Stimulated activated CD4-positive, alpha-beta T cell treated with anti-CD3 and anti-CD28 coated beads, TNF-alpha, amount 100 ng/mL, for 1 hour (primary cell): Measurements from ENCODE around the gene PTPRN2.

Experiments used
- DNase-seq, 3 donors: peaks; one replicate each; pipeline ENCODE4 v3.0.0-alpha.2; 2020; ENCODE audit warnings: low read depth in 3 of 3, low spot score in 1 of 3

The PTPRN2 gene

GRCh38 chr7:157972914-157973313 lies 614.7 kb downstream of the PTPRN2 start:
- no peak for DNase-seq

- DNase-seq, result no peak
Observed at GRCh38 chr7:157971501-157971900, 616.1 kb downstream of the PTPRN2 start.

DNA sequence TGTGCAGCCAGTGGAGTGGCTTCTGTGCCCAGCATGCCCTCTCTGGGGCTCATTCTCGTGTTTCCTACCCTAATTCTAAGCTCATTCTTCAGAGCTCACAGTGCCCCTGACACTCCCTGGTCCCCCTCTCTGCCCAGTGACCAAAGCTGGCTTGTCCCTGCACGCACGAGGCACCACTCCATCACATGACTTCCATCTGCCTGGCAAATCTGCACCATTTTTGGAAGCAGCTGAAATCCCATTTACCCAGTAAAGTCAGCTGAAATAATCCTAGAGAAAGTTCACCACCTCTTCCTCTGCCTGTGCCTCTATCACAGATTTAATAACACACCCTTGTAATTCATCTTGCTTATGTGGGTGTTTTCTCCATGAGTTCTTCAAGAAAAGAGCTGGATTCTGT lies 616.9 kb downstream of the PTPRN2 start:
- DNase-seq, result no peak

DNA sequence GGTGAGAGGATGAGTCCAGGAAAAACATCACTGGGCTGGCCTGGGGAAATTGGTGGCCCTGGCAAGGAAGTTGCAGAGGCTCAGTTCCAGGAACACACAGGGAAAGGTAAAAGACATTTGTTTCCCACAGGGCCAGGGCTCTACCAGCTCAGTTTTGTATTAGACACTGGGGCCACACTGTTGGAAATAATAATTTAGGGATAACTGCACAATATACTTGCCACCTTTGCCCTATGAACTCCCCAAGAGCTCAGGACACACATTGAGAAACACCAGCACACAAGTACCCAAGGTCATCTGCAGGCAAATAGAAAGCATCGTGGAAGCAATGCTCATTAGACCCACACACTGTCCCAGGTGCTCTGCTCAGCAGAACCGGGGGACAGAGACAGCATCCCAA lies 617.6 kb downstream of the PTPRN2 start:
- DNase-seq, result no peak

- no peak for DNase-seq
Observed at GRCh38 chr7:157966490-157966889, 621.1 kb downstream of the PTPRN2 start.

DNA sequence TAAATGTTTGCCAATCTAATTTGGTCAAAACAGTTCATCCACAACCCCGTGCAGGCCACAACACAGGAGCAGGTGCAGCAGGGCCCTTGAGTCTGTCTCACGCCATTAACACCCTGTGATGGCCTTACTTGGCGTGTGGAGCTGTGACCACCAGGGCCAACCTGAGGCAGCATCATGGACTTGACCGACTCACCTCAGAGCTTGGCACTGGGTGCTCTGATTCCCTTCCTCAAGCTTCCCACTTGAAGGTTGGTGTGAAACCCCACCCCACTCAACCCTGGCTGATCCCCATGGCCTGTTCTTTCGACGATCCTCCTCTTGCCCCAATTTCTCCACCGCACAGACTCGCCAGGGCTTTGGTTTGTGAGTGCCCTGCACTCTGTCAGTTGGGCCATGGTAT lies 623.1 kb downstream of the PTPRN2 start:
- no peak for DNase-seq

DNA sequence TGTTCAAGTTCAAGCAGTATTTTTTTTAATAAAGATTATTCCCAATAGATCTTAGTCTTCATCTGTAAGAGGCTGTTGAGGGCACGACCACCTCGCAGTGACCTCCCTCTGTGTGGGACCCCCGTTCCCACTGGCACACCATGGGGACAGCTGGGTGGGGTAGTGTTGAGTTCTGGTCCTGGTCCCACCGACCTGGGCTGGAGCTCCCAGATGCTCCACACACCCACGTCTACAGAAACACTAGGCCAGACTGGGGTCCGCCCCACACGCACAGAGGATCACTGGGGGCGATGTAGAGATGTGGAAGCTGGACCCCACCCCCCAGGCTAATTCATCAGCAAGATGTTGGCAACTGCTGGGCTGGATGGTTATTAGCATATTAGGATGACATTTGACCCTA lies 623.6 kb downstream of the PTPRN2 start:
- no peak for DNase-seq

- no peak for DNase-seq
Observed at GRCh38 chr7:157963526-157963925, 624.1 kb downstream of the PTPRN2 start.

DNA sequence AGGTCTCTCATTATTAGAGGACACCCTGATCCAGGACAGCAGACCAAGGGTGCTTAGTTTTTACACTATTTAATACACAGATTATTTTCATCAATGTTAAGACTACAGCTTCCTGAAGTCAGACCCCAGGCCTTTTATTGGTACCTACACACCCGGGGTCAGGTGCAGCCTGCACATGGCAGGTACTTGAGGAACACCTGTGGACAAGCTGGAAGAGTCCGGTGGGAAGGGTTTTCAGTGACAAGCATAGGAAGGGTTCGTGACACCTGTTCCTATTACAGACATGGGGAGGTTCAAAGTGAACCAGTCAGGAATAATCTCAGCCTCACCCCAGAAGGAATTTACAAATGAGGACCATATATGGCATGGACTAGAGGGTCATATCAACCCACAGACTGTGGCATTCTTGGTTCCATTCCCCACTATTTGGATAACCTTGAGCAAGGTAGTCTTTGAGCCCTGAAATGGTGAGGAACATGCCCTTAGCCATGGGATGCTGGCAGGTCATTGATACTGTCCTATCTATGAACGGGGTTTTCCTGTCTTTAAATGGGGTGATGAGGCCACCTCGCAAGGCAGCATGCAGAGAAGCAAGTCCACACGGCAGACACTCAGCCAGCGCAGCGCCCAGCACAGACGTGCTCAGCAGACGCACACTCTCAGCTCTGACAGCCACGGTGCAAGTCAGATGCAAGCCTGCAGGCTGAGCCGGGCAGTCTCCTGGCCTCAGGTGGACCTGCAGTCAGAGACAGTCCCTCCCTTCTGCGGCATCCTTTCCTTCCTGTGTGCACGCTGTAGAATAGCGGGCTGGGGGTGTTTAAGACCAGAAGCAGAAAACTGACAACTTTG lies 624.9 kb downstream of the PTPRN2 start:
- DNase-seq, result no peak

DNA sequence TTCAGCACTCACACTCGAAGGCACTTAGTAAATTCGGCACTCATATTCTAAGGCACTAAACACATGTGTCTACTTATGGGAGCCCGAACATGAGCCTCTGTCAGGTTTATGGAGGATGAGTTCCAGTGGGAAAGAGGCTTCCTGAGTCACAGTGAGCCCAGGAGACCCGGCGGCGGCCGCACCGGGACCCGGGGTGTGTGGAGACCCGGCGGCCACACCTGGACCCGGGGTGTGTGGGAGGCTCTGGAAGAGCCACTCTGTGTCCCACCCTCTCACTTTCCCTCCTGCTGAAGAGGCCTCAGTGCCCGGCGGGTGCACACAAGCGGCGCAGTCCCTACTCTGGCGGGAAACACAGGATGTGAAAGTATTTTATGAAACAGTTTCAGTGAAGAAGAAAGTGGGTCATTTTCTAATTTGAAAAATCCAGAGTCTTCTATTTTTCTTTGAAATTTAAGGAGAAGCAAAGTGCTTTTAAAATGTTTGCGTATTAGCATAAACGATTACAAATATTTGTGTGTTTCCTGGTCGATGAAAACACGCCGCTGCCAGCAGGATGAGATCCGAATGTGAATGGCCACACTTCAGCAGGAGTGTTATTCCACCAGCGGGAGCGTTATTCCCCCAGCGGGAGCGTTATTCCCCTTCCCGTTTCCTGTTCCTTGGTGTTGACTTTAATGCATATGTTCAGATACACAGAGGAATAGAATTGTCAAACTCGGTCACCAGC lies 625.7 kb downstream of the PTPRN2 start:
- DNase-seq, result no peak

- DNase-seq, result no peak
Observed at GRCh38 chr7:157955348-157955999, 632.1 kb downstream of the PTPRN2 start.

DNA sequence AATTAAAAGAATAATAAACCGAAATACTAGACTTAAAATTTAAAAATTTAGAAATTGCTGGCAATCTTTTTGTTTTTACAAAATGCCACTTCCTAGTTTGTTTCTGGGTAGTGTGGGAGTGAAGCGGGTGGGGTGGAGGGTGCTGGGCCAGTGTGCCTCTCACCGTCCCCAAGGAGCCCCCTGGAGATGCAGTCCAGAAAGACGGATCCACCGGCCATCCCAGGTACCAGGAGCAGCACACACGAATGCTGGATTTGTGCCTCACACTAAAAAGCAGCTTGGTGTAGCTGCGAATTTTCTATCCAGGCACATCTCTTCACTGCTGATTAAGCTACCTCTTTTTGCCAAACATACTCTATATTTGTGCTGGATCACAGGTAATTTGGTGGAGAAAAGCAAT lies 632.7 kb downstream of the PTPRN2 start:
- DNase-seq, result no peak

- no peak for DNase-seq
Observed at GRCh38 chr7:157952841-157953645, 634.6 kb downstream of the PTPRN2 start.

DNA sequence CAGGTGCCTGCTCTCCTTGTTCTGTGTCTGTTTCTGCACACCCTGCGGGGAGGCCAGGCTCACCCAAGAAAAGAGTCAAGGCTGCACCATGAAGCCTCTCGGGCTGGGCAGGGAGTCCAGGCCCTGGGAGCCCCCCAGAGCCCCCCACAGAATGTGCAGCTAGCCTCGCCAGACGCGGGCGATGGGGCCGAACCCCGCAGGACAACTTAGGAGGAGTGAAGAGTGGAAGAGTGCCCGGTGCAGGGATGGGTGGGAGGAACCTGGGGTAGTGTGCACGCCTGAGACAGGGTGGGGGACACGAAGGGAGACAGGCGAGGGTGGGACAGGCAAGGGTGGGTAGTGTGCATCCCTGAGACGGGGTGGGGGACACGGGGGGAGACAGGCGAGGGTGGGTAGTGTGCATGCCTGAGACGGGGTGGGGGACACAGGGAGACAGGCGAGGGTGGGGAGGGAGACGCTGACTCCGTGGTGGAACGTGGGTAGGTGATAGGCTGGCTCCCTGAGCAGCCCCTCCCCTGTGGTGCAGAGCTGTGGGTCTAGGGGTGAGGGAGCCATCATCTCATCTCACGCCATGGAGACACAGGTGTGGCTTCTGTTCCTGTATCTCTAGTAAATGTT lies 635.5 kb downstream of the PTPRN2 start:
- DNase-seq, result no peak

GRCh38 chr7:157951300-157952049 lies 636.1 kb downstream of the PTPRN2 start:
- no peak for DNase-seq

- DNase-seq, result no peak
Observed at GRCh38 chr7:157949711-157950110, 637.9 kb downstream of the PTPRN2 start.

GRCh38 chr7:157947504-157947903 lies 640.1 kb downstream of the PTPRN2 start:
- no peak for DNase-seq

DNA sequence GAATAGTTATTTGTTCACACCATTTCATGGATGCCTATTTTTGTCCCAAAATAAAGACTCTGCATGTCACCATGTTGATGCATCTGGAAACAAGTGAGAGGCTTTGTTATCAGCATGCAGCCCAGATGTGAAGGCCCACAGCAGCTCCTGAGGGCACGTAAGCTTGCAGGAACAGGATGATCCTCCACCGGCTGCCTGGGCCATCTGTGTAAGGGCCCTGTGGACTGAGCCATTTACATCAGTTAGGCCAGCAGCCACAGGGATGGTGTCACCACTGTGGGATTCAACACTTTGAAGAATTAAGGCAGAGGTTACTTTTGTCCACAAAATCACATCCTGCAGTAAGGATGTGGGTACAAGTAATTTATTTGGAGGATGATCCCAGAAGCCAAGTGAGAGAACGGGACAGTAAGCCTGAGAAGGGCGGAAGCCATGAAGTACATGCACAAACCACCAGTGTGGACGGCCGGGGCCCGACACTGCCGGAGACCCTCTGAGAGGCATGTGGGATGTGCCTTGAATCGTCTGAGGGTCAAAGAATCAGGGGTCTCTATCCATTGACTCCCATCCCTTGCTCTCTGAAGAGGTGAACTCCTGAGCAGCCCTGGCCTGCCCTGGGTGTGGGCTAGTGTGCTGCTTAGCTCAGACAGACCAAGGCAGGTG lies 641.1 kb downstream of the PTPRN2 start:
- DNase-seq, result no peak

DNA sequence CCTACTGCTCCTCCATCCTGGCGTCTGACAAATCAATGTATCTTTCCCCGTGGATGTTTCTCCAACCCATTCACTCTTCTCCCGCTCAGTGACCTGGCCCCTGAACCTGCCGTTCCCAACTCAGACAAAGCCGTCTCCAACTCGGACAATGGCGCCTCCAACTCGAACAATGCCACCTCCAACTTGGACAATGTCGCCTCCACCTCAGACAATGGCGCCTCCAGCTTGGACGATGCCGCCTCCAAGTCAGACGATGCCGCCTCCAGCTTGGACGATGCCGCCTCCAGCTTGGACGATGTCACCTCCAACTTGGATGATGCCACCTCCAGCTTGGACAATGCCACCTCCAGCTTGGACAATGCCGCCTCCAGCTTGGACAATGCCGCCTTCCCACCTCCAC lies 642.2 kb downstream of the PTPRN2 start:
- no peak for DNase-seq
